PC-3 (cell line): ENCODE results near the gene DEUP1. TPM values are rescaled to one million over a fixed set of nuclear protein-coding genes. Genes with fewer than 3 reads are reported as not detected.
"Not testable (repeated sequence)": the region's sequence is repeated elsewhere in the genome, so short reads cannot be mapped to it uniquely, and the experiment has no call there.

Experiments used
- ATAC-seq: fragments of 200-7000 bp; cut with Tn5 transposase; 2 replicates; pipeline ENCODE4 v1.9.1; 2020; ENCODE audit warnings: mild to moderate bottlenecking, moderate library complexity
- BruUV-seq: library from RNA; stranded (reverse); fragments of 400-500 nt; replicated peaks from 2 replicates; lab custom pipeline; 2021; lab: Mats Ljungman, UMichigan
- CTCF ChIA-PET: fragments of 300-600 bp; sonication (Branson Sonifier 250); formaldehyde crosslinking; loops from one replicate; lab custom pipeline; 2022; ENCODE audit warnings: antibody characterized with exemption; lab: Charles Lee
- POLR2A ChIA-PET: fragments of 300-600 bp; sonication (Branson Sonifier 250); formaldehyde crosslinking; loops from one replicate; lab custom pipeline; 2022; ENCODE audit warnings: antibody characterized with exemption; ENCODE audit not compliant: unreplicated experiment; lab: Charles Lee
- DNase-seq: peaks from one replicate; pipeline ENCODE4 v3.0.0-alpha.2; 2015
- H2AFZ ChIP-seq: fragments of 300-600 bp; sonication (generic); 2 replicates; pipeline ENCODE4 v1.6.0; 2016; ENCODE audit warnings: antibody characterized with exemption, low read length
- H3F3A ChIP-seq: fragments of 300-600 bp; sonication (generic); one replicate; pipeline ENCODE4 v1.6.0; 2017; ENCODE audit warnings: antibody characterized with exemption, low read length, control low read depth, mild to moderate bottlenecking; ENCODE audit not compliant: unreplicated experiment
- H3K27ac ChIP-seq: fragments of 300-600 bp; sonication (generic); 2 replicates; pipeline ENCODE4 v1.5.1; 2016; ENCODE audit warnings: mild to moderate bottlenecking, low read length
- H3K27me3 ChIP-seq: fragments of 300-600 bp; sonication (generic); 2 replicates; pipeline ENCODE4 v1.6.1; 2016; ENCODE audit warnings: low read length, mixed read lengths
- H3K36me3 ChIP-seq: fragments of 300-600 bp; sonication (generic); 2 replicates; pipeline ENCODE4 v1.6.1; 2016; ENCODE audit warnings: low read depth, mixed run types, low read length, mixed read lengths
- H3K4me1 ChIP-seq: fragments of 300-600 bp; sonication (generic); 2 replicates; pipeline ENCODE4 v1.5.1; 2016; ENCODE audit warnings: low read length; ENCODE audit not compliant: insufficient read depth
- H3K4me2 ChIP-seq: fragments of 300-600 bp; sonication (generic); 2 replicates; pipeline ENCODE4 v1.6.0; 2016; ENCODE audit warnings: low read length
- H3K4me3 ChIP-seq: fragments of 300-600 bp; sonication (generic); 2 replicates; pipeline ENCODE4 v1.5.1; 2016; ENCODE audit warnings: mild to moderate bottlenecking, low read length, mixed read lengths
- H3K79me2 ChIP-seq: fragments of 300-600 bp; sonication (generic); 2 replicates; pipeline ENCODE4 v1.6.1; 2017; ENCODE audit warnings: low read length, mixed read lengths
- H3K9ac ChIP-seq: fragments of 300-600 bp; sonication (generic); 2 replicates; pipeline ENCODE4 v1.6.0; 2016; ENCODE audit warnings: mild to moderate bottlenecking, low read length
- H3K9me2 ChIP-seq: fragments of 300-600 bp; sonication (generic); replicated peaks from 2 replicates; pipeline ENCODE4 v1.6.1; 2016; ENCODE audit warnings: mixed run types, low read length, mixed read lengths
- H3K9me3 ChIP-seq: fragments of 300-600 bp; sonication (generic); 2 replicates; pipeline ENCODE4 v1.6.1; 2016; ENCODE audit warnings: low read length, mixed read lengths
- H4K20me1 ChIP-seq: fragments of 300-600 bp; sonication (generic); 2 replicates; pipeline ENCODE4 v1.6.1; 2016; ENCODE audit warnings: low read length, mixed read lengths
- CTCF ChIP-seq: fragments of 300-600 bp; sonication (generic); conservative IDR thresholded peaks from 2 replicates; pipeline ENCODE4 v1.5.1; 2017; ENCODE audit warnings: antibody characterized with exemption, low read depth, mild to moderate bottlenecking, low read length
- EZH2 ChIP-seq: fragments of 300-600 bp; sonication (generic); IDR thresholded peaks from one replicate; pipeline ENCODE4 v1.6.1; 2017; ENCODE audit warnings: antibody characterized with exemption, mild to moderate bottlenecking, low read length; ENCODE audit not compliant: unreplicated experiment
- EZH2phosphoT487 ChIP-seq: fragments of 300-600 bp; sonication (generic); IDR thresholded peaks from 2 replicates; pipeline ENCODE4 v1.6.1; 2018; ENCODE audit warnings: mild to moderate bottlenecking, antibody characterized with exemption, low read length, borderline replicate concordance
- intact Hi-C: fragments of 100-400 bp; cut with micrococcal nuclease; formaldehyde crosslinking; loops from 2 replicates; pipeline ENCODE4 v1.9.0; 2023
- total RNA-seq: library from RNA; depleted of rRNA; stranded (reverse); fragments of >200 nt; gene quantifications from 2 replicates; pipeline ENCODE4 v1.2.3, GENCODE V29; 2014

DEUP1 gene
- total RNA-seq, 1 experiment from 2014 or later: 0.26 TPM

- TF ChIP-seq CTCF (no peak), EZH2phosphoT487 (no peak), EZH2 (no peak)
- H3K9ac ChIP-seq: no peak overlapping the region
- H3K36me3 ChIP-seq: no peaks in the 10 kb centered on the region
- ATAC-seq (no peak), DNase-seq (no peak)
- no peaks in the 10 kb centered on the region for H3K9me3 ChIP-seq
- no peaks in the 10 kb centered on the region for H3F3A ChIP-seq
- no peaks in the 10 kb centered on the region for H3K79me2 ChIP-seq
- H4K20me1 ChIP-seq: no peaks in the 10 kb centered on the region
- H3K4me3 ChIP-seq: no peak overlapping the region
- no peaks in the 10 kb centered on the region for H3K27me3 ChIP-seq
- POLR2A ChIA-PET: no interaction called here
- H2AFZ ChIP-seq: no peak overlapping the region
- no TSS peak for BruUV-seq
- H3K27ac ChIP-seq: no peak overlapping the region
- H3K4me1 ChIP-seq: no peaks in the 10 kb centered on the region
- intact Hi-C loops: no loop called here
- H3K4me2 ChIP-seq: no peak overlapping the region
- no peaks in the 10 kb centered on the region for H3K9me2 ChIP-seq
- CTCF ChIA-PET: no interaction called here
These were observed 79.9 kb downstream of the DEUP1 start for GRCh38 chr11:93410441-93410840.

- Histone ChIP-seq H3K9ac (no peak overlapping the region), H3K27me3 (no peaks in the 10 kb centered on the region), H3K4me1 (no peaks in the 10 kb centered on the region), H3K9me2 (no peaks in the 10 kb centered on the region), H4K20me1 (no peaks in the 10 kb centered on the region), H2AFZ (no peak overlapping the region), H3K4me2 (no peak overlapping the region), H3K9me3 (no peaks in the 10 kb centered on the region), H3K4me3 (no peak overlapping the region), H3F3A (no peaks in the 10 kb centered on the region), H3K27ac (no peak overlapping the region), H3K79me2 (no peaks in the 10 kb centered on the region), H3K36me3 (no peaks in the 10 kb centered on the region)
- POLR2A ChIA-PET: no interaction called here
- CTCF ChIA-PET: no interaction called here
- intact Hi-C loops: no loop called here
- ATAC-seq: no peak
- no peak for DNase-seq
- TF ChIP-seq CTCF (no peak), EZH2phosphoT487 (no peak), EZH2 (no peak)
- BruUV-seq: no TSS peak
These were observed 81.2 kb downstream of the DEUP1 start for GRCh38 chr11:93411705-93412104.

GRCh38 chr11:93432247-93432646, 101.7 kb downstream of the DEUP1 start:
- BruUV-seq: no TSS peak
- Histone ChIP-seq H3K27me3 (no peaks in the 10 kb centered on the region), H4K20me1 (no peaks in the 10 kb centered on the region), H2AFZ (no peak overlapping the region), H3K4me3 (no peak overlapping the region), H3K79me2 (no peaks in the 10 kb centered on the region), H3K4me1 (no peaks in the 10 kb centered on the region), H3F3A (no peaks in the 10 kb centered on the region), H3K27ac (no peak overlapping the region), H3K9ac (no peak overlapping the region), H3K36me3 (no peaks in the 10 kb centered on the region), H3K9me2 (0 out of 2 replicates have a peak, but pooled peaks cover 3% of the 10 kb centered on the region), H3K9me3 (no peaks in the 10 kb centered on the region), H3K4me2 (no peak overlapping the region)
- intact Hi-C loops: no loop called here
- DNase-seq: no peak
- TF ChIP-seq EZH2: no peak
- no peak for TF ChIP-seq CTCF
- no peak for TF ChIP-seq EZH2phosphoT487
- POLR2A ChIA-PET: no interaction called here
- CTCF ChIA-PET: interaction anchor here (0.6 kb wide), 1 partner anchor 92 kb away, joined by 3 read pairs; no protein-coding TSS in a partner anchor
- ATAC-seq: no peak

- H3K36me3 ChIP-seq, BruUV-seq, POLR2A ChIA-PET: not testable (repeated sequence)
These were observed 112.7 kb downstream of the DEUP1 start for GRCh38 chr11:93443232-93443631.

More at GRCh38 chr11:93443232-93443631, 112.7 kb downstream of the DEUP1 start:
- H3K9me2 ChIP-seq, H3K79me2 ChIP-seq, H3K9ac ChIP-seq, DNase-seq, H3K27ac ChIP-seq, ATAC-seq, CTCF ChIA-PET, intact Hi-C loops, H3K27me3 ChIP-seq, H4K20me1 ChIP-seq, H3K4me3 ChIP-seq, H3F3A ChIP-seq, H3K4me2 ChIP-seq, H3K9me3 ChIP-seq, H2AFZ ChIP-seq: not testable (repeated sequence)
- peaks cover 15% of the 10 kb centered on the region for H3K4me1 ChIP-seq
